Natural killer cell (primary cell): ENCODE results near the gene CCND2. TPM values are rescaled to one million over a fixed set of nuclear protein-coding genes. Genes with fewer than 3 reads are reported as not detected.

Experiments
- ATAC-seq, 3 donors: fragments of 150-1000 bp in 2 of 3; fragments of 200-7000 bp in 1 of 3; cut with Tn5 transposase; 1 replicate in 1 of 3; 2 replicates in 2 of 3; pipeline ENCODE4 v1.10.0; 2021; ENCODE audit warnings: mild to moderate bottlenecking in 2 of 3, moderate library complexity in 2 of 3
- DNase-seq, 2 donors: peaks; one replicate each; pipeline versions ENCODE4 v3.0.0 to v3.0.0-alpha.2; 2013 to 2021; ENCODE audit warnings: mixed read lengths in 1 of 2
- H3K27ac ChIP-seq: one replicate; pipeline ENCODE4 v1.5.1; 2013; ENCODE audit warnings: mild to moderate bottlenecking, low read length
- H3K27me3 ChIP-seq: one replicate; pipeline ENCODE4 v1.6.1; 2013; ENCODE audit warnings: low read length; ENCODE audit not compliant: control insufficient read depth, insufficient read depth
- H3K36me3 ChIP-seq: one replicate; pipeline ENCODE4 v1.6.1; 2013; ENCODE audit warnings: low read length; ENCODE audit not compliant: control insufficient read depth, insufficient read depth
- H3K4me1 ChIP-seq: one replicate; pipeline ENCODE4 v1.6.1; 2013; ENCODE audit warnings: low read length; ENCODE audit not compliant: control insufficient read depth, insufficient read depth
- H3K4me3 ChIP-seq: one replicate; pipeline ENCODE4 v1.5.1; 2013; ENCODE audit warnings: low read length
- H3K9me3 ChIP-seq: one replicate; pipeline ENCODE4 v1.6.1; 2013; ENCODE audit warnings: low read length; ENCODE audit not compliant: control insufficient read depth, insufficient read depth
- H3K27ac Mint-ChIP-seq, 2 donors: one replicate each; pipeline ENCODE4 v1.8.0; 2022; ENCODE audit warnings: mild to moderate bottlenecking in 2 of 2, mixed read lengths in 2 of 2, moderate library complexity in 1 of 2
- H3K27me3 Mint-ChIP-seq, 2 donors: one replicate each; pipeline ENCODE4 v1.8.0; 2022; ENCODE audit warnings: low read depth in 2 of 2, mixed read lengths in 2 of 2
- H3K36me3 Mint-ChIP-seq: one replicate; pipeline ENCODE4 v1.8.0; 2022; ENCODE audit warnings: mixed read lengths
- H3K4me1 Mint-ChIP-seq, 2 donors: one replicate each; pipeline ENCODE4 v1.8.0; 2022; ENCODE audit warnings: mixed read lengths in 2 of 2
- H3K4me3 Mint-ChIP-seq: one replicate; pipeline ENCODE4 v1.8.0; 2022; ENCODE audit warnings: mild to moderate bottlenecking, moderate library complexity, mixed read lengths
- H3K9me3 Mint-ChIP-seq, 2 donors: one replicate each; pipeline ENCODE4 v1.8.0; 2022; ENCODE audit warnings: mixed read lengths in 2 of 2
- WGBS: methylation state at CpG from one replicate; pipeline ENCODE4 v1.1.7; 2013; ENCODE audit warnings: missing lambda C conversion rate; ENCODE audit not compliant: insufficient coverage; 5-methylcytosine and 5-hydroxymethylcytosine counted together
- intact Hi-C: fragments of 100-400 bp; cut with micrococcal nuclease; formaldehyde crosslinking; loops from one replicate; pipeline ENCODE4 v1.14.2; 2022
- total RNA-seq, 4 donors: library from RNA; stranded (reverse); fragments of 120-200 nt in 1 of 4; gene quantifications; one replicate each; pipeline versions ENCODE4 v1.2.3 to v1.2.4, GENCODE V29; 2013 to 2022
- TF ChIP-seq, protein P1 (sequence below): fragments of 200-600 bp; IDR thresholded peaks from one replicate; pipeline ENCODE4 v1.8.0; 2022; ENCODE audit warnings: antibody characterized with exemption

Gene CCND2
- total RNA-seq, 3 donors from 2014 or later (not counting 1 experiment from before 2014, with no cell fraction given), result 164 to 247 (median 228) TPM

DNA sequence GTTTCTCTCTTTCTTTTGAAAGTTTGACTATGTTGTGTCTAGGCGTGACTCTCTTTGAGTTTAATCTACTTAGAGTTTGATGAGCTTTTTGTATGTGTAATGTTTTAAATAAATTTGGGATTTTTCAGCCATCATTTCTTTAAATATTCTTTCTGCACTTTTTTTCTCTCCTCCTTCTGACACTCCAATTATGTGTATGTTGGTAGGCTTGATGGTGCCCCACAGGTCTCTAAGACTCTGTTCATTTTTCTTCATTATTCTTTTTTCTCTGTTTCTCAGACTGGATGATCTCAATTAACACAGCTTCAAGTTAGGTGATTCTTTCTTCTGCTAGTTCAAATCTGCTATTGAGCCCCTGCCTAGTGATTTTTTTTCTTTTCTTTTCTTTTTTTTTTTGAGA lies 14.5 kb upstream of the CCND2 start:
- Histone ChIP-seq H3K27me3 (no peaks in the 10 kb centered on the region), H3K36me3 (no peaks in the 10 kb centered on the region), H3K9me3 (no peaks in the 10 kb centered on the region), H3K4me1 (no peaks in the 10 kb centered on the region), H3K27ac (no peak overlapping the region), H3K4me3 (no peak overlapping the region)
- no peak overlapping the region for H3K27ac Mint-ChIP-seq
- ATAC-seq, result no peak
- intact Hi-C loops, result no loop called here
- H3K27me3 Mint-ChIP-seq, result peaks cover 0 to 3% of the 10 kb centered on the region in 2 donors
- DNase-seq, result no peak
- no peaks in the 10 kb centered on the region for H3K4me1 Mint-ChIP-seq
- TF ChIP-seq, protein P1, sequence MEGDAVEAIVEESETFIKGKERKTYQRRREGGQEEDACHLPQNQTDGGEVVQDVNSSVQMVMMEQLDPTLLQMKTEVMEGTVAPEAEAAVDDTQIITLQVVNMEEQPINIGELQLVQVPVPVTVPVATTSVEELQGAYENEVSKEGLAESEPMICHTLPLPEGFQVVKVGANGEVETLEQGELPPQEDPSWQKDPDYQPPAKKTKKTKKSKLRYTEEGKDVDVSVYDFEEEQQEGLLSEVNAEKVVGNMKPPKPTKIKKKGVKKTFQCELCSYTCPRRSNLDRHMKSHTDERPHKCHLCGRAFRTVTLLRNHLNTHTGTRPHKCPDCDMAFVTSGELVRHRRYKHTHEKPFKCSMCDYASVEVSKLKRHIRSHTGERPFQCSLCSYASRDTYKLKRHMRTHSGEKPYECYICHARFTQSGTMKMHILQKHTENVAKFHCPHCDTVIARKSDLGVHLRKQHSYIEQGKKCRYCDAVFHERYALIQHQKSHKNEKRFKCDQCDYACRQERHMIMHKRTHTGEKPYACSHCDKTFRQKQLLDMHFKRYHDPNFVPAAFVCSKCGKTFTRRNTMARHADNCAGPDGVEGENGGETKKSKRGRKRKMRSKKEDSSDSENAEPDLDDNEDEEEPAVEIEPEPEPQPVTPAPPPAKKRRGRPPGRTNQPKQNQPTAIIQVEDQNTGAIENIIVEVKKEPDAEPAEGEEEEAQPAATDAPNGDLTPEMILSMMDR, result no peak
- no CpG with 5 or more reads among the region's 1 CpG for WGBS
- H3K36me3 Mint-ChIP-seq, result peaks cover 6% of the 10 kb centered on the region
- peaks cover 0 to 3% of the 10 kb centered on the region in 2 donors for H3K9me3 Mint-ChIP-seq
- H3K4me3 Mint-ChIP-seq, result no peak overlapping the region

DNA sequence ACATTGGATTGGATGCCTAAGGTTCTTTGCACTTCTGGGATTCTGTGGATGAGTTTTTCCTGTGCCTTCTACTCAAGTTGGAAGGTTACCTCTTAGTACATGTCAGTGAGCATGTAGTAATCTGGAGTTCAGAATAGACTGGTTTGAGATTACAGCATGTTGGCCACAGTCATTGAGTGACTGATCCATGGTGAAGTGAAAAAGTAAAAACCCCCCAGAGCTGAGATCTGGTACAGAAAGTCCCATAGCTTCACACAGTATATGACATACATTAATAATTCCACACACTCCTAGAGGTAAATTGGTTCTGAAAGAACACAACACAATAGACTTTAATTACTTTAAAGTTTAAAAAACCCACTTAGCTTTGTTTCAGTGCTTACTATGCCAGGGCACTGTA lies 11.9 kb upstream of the CCND2 start:
- intact Hi-C loops, result no loop called here
- Mint-ChIP-seq H3K27ac (no peak overlapping the region), H3K4me1 (no peaks in the 10 kb centered on the region), H3K36me3 (peaks cover 6% of the 10 kb centered on the region), H3K27me3 (peaks cover 0 to 7% of the 10 kb centered on the region in 2 donors), H3K9me3 (peaks cover 0 to 3% of the 10 kb centered on the region in 2 donors), H3K4me3 (no peak overlapping the region)
- DNase-seq (no peak), ATAC-seq (no peak)
- no peak overlapping the region for H3K4me3 ChIP-seq
- no peak overlapping the region for H3K27ac ChIP-seq
- TF ChIP-seq, protein P1, result no peak
- H3K9me3 ChIP-seq, result no peaks in the 10 kb centered on the region
- no peaks in the 10 kb centered on the region for H3K36me3 ChIP-seq
- H3K4me1 ChIP-seq, result no peaks in the 10 kb centered on the region
- H3K27me3 ChIP-seq, result no peaks in the 10 kb centered on the region

DNA sequence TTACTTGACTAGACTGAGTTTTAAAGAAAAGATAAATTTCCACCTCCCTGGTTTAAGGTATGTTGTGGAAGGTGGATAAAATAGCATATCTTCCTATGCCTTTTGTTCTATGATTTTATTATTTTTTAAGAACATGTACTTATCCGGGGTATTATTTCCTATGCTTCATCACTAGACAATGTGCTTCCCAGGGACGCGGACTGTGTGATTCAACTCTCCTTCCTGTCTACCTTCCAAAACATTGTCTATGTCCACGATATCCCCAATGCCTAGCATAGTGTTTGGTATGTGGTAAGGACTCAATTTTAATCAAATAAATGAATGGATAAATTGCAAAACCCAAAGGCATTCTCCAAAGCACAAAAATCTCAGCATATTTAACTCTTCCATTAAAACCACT lies 8.3 kb upstream of the CCND2 start:
- Histone ChIP-seq H3K27ac (no peak overlapping the region), H3K36me3 (no peaks in the 10 kb centered on the region), H3K27me3 (peaks cover 13% of the 10 kb centered on the region), H3K4me1 (peaks cover 13% of the 10 kb centered on the region), H3K4me3 (no peak overlapping the region), H3K9me3 (no peaks in the 10 kb centered on the region)
- no peak for ATAC-seq
- intact Hi-C loops, result no loop called here
- TF ChIP-seq, protein P1, result no peak
- no peak overlapping the region for H3K4me3 Mint-ChIP-seq
- H3K9me3 Mint-ChIP-seq, result no peaks in the 10 kb centered on the region
- no peaks in the 10 kb centered on the region for H3K36me3 Mint-ChIP-seq
- peaks cover 17 to 20% of the 10 kb centered on the region in 2 donors for H3K4me1 Mint-ChIP-seq
- 100% methylated on average over 1 of the region's 4 CpGs for WGBS
- no peak overlapping the region for H3K27ac Mint-ChIP-seq
- peaks cover 0 to 15% of the 10 kb centered on the region in 2 donors for H3K27me3 Mint-ChIP-seq
- DNase-seq, result no peak

DNA sequence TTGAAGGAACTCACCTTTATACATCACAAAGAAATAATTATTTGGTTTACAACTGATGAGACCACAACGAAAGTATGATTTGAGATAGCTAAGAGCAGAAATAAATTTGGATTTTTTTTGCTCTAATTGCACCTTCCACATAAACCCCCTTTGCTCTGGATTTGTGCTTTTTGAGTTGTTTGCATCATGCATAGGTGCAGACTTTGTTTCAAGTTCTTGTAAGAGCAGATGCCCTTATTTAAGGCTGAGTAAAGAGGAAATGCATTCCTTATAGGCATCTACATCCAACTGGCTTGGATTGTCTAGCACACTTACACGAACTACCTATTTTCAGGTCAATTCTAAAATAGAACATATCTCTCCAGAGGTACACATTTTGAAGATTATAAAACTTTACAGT lies 6.6 kb upstream of the CCND2 start:
- Mint-ChIP-seq H3K27ac (no peak overlapping the region), H3K36me3 (no peaks in the 10 kb centered on the region), H3K4me3 (no peak overlapping the region), H3K4me1 (peaks cover 17 to 25% of the 10 kb centered on the region in 2 donors), H3K9me3 (no peaks in the 10 kb centered on the region), H3K27me3 (peaks cover 0 to 15% of the 10 kb centered on the region in 2 donors)
- DNase-seq (no peak), ATAC-seq (no peak)
- no peaks in the 10 kb centered on the region for H3K9me3 ChIP-seq
- 82% methylated on average over 1 of the region's 2 CpGs for WGBS
- H3K27me3 ChIP-seq, result peaks cover 13% of the 10 kb centered on the region
- peaks cover 26% of the 10 kb centered on the region for H3K4me1 ChIP-seq
- TF ChIP-seq, protein P1, result no peak
- intact Hi-C loops, result no loop called here
- H3K36me3 ChIP-seq, result no peaks in the 10 kb centered on the region
- H3K4me3 ChIP-seq, result no peak overlapping the region
- H3K27ac ChIP-seq, result no peak overlapping the region
